Heart right ventricle (tissue), 16 donors: ENCODE measurements around the gene SLC7A8. TPM values are rescaled to one million over a fixed set of nuclear protein-coding genes. Genes with fewer than 3 reads are reported as not detected.
A peak's percentile ranks its signal among the peaks of the same experiment; 100 is the strongest.

Source experiments
- ATAC-seq, 8 donors: fragments of 200-7000 bp; cut with Tn5 transposase; one replicate each; pipeline ENCODE4 v1.9.1; 2020; ENCODE audit warnings: mild to moderate bottlenecking in 8 of 8, moderate library complexity in 8 of 8, moderate number of reproducible peaks in 1 of 8
- DNase-seq, 2 donors: peaks; one replicate each; pipeline ENCODE4 v3.0.0-alpha.2; 2020
- H3K27ac ChIP-seq, 10 donors: fragments of 200-600 bp; sonication (generic) in 2 of 10; one replicate each; pipeline versions ENCODE4 v1.5.0 to v1.8.0; 2020 to 2022; ENCODE audit warnings: mild to moderate bottlenecking in 3 of 10
- H3K27me3 ChIP-seq, 7 donors: fragments of 200-600 bp; one replicate each; pipeline ENCODE4 v1.8.0; 2021 to 2022; ENCODE audit warnings: mild to moderate bottlenecking in 2 of 7
- H3K36me3 ChIP-seq, 9 donors: fragments of 200-600 bp; sonication (generic) in 1 of 9; one replicate each; pipeline versions ENCODE4 v1.5.0 to v1.8.0; 2020 to 2022; ENCODE audit warnings: mild to moderate bottlenecking in 2 of 9
- H3K4me1 ChIP-seq, 9 donors: fragments of 200-600 bp; sonication (generic) in 1 of 9; one replicate each; pipeline versions ENCODE4 v1.5.0 to v1.8.0; 2020 to 2022; ENCODE audit warnings: mild to moderate bottlenecking in 4 of 9
- H3K4me3 ChIP-seq, 10 donors: fragments of 200-600 bp; sonication (generic) in 2 of 10; one replicate each; pipeline versions ENCODE4 v1.5.0 to v1.8.0; 2020 to 2022; ENCODE audit warnings: mild to moderate bottlenecking in 7 of 10, moderate library complexity in 2 of 10
- H3K9me3 ChIP-seq, 11 donors: fragments of 200-600 bp in 10 of 11; sonication (generic) in 2 of 11; one replicate each; pipeline versions ENCODE4 v1.5.0 to v1.8.0; 2013 to 2022; ENCODE audit warnings: mild to moderate bottlenecking in 2 of 11, control low read depth in 1 of 11, moderate library complexity in 1 of 11
- WGBS, 2 donors: extraction: QIAGEN DNeasy Blood & Tissue Kit; methylation state at CpG; one replicate each; pipeline ENCODE4 v1.1.7; 2013; ENCODE audit warnings: inconsistent platforms in 1 of 2; 5-methylcytosine and 5-hydroxymethylcytosine counted together
- intact Hi-C, 10 donors: fragments of 100-400 bp; cut with DNase I; formaldehyde crosslinking; loops; one replicate each; pipeline versions ENCODE4 v1.11.1 to v1.14.2; 2022
- polyA plus RNA-seq, 2 donors: library from polyadenylated mRNA; stranded (reverse); fragments of 200-250 nt; gene quantifications; one replicate each; pipeline ENCODE4 v1.2.3, GENCODE V29; 2013
- total RNA-seq, 10 donors: library from RNA; stranded (reverse); fragmentation: NEBNext Ultra II Directional in 3 of 10; extraction: Animal tissue kit (Norgen Biotek cat#: 25700) in 3 of 10; gene quantifications; one replicate each; pipeline versions ENCODE4 v1.2.1 to v1.2.4, GENCODE V29; 2021 to 2023
- TF ChIP-seq, protein P1 (sequence below), 9 donors: fragments of 200-600 bp; sonication (generic) in 2 of 9; IDR thresholded peaks; one replicate each; pipeline versions ENCODE4 v1.5.0 to v1.8.0; 2021 to 2022; ENCODE audit warnings: antibody characterized with exemption in 9 of 9, mild to moderate bottlenecking in 5 of 9, moderate library complexity in 1 of 9
- donor health status: Arrhythmogenic right ventricular cardiomyopathy.
- donor health status: ischemic (EF 13 %, LVEDD 7.1; RV severe dilation, severe dysfunction).
- donor health status: healthy with polysubstance abuse.
- donor health status: DM: no; HTN: yes; CAD: no.
- donor health status: DM: no; HTN: no; CAD: no.
- donor health status: ischemic (EF 25% LVEDD 6.9; RV normal size, moderate dysfunction).
- donor health status: ischemic (EF 25% LVEDD 5.7; RV mildly dilated, moderate dysfunction).
- donor health status: healthy.
- donor health status: DM: yes; HTN: yes; CAD: no.
- donor health status: Ischemic cardiomyopathy.
- donor health status: ischemic (EF 35%, LVEDD 5.7; RV mildly dilated, moderate dysfunction).
- donor health status: nonischemic (EF 11% LVEDD 7.7; RV severe dilation, severe dysfunction).
- donor health status: DM: yes; HTN: yes; CAD: no.
- donor health status: PGD.
- donor health status: ischemic (EF 29% LVEDD 5.4; RV normal size, mild dysfunction).
- donor health status: nonischemic (EF 23%, LVEDD 6.1; RV moderate dilation, normal function).

The SLC7A8 gene
- total and polyA plus RNA-seq, 12 donors: 5.9 to 14.9 (median 9.6) TPM

DNA sequence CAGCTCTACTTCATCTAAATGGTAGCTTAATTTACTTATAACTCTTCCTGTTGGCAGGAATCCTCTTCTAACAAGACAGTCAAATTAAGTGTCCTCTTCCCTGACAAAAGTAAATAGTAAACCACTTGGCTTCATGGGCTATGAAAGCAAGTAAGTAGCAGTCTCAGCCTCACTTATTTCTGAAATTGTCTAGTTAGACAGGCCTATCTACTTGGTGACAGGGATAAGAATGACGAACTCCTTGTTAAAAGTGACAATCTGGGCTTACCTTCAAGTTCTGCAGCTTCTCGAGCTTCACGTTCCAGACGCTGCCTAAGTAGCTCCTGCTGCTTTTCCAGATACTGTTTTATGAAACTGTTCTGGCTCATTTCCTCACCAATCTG is 93.2 kb downstream of the SLC7A8 start:
- H3K4me3 ChIP-seq: no peak overlapping the region
- peak overlapping the region in 1 of 10 donors; percentile 12 for H3K27ac ChIP-seq
- intact Hi-C loops: no loop called here
- H3K36me3 ChIP-seq: peaks cover 0 to 81% (median 48%) of the 10 kb centered on the region in 9 donors
- WGBS, 2 donors: 33 to 48% methylated on average over 4 of the region's 4 CpGs
- H3K9me3 ChIP-seq: no peaks in the 10 kb centered on the region
- no peaks in the 10 kb centered on the region for H3K27me3 ChIP-seq
- TF ChIP-seq, protein P1, sequence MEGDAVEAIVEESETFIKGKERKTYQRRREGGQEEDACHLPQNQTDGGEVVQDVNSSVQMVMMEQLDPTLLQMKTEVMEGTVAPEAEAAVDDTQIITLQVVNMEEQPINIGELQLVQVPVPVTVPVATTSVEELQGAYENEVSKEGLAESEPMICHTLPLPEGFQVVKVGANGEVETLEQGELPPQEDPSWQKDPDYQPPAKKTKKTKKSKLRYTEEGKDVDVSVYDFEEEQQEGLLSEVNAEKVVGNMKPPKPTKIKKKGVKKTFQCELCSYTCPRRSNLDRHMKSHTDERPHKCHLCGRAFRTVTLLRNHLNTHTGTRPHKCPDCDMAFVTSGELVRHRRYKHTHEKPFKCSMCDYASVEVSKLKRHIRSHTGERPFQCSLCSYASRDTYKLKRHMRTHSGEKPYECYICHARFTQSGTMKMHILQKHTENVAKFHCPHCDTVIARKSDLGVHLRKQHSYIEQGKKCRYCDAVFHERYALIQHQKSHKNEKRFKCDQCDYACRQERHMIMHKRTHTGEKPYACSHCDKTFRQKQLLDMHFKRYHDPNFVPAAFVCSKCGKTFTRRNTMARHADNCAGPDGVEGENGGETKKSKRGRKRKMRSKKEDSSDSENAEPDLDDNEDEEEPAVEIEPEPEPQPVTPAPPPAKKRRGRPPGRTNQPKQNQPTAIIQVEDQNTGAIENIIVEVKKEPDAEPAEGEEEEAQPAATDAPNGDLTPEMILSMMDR (IDR thresholded peaks at IDR 0.05): no peak
- no peak for ATAC-seq
- no peak for DNase-seq
- peaks cover 5 to 57% (median 30%) of the 10 kb centered on the region in 9 donors for H3K4me1 ChIP-seq

DNA sequence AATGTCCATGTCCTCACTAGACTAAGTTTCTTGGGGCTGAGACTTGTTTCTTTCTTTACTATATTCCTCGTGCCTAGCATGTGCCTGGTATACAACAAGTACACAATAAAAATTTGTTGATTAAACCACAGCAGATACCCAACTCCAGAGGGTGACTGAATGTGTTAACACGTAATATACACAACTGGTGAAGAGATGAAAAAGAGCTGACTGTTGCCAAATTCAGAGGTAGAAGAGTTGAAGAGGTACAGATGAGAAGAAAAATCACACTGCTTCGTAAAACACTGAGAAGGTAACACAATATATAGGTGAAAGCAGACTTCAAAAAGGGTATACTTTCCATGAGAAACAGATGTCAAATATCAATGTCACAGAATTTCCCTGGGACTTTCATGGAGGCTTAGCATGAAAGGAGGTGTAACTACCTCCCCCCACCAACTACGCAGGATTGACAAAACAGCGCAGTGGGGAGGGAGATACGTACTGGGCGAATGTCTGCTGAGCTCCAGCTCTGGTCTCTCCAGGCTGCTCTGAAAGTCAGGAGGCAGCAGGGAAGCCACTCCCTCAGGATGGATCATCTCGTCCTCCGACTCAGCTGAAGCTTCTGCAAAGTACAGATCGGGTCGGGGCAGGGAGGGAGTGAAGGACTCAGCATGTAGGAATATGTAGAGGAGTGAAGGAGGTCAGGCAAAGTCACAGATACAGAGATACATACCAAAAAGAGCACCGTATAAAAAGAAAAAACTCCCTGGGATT is 93.8 kb downstream of the SLC7A8 start:
- no peak overlapping the region for H3K4me3 ChIP-seq
- intact Hi-C loops: no loop called here

DNA sequence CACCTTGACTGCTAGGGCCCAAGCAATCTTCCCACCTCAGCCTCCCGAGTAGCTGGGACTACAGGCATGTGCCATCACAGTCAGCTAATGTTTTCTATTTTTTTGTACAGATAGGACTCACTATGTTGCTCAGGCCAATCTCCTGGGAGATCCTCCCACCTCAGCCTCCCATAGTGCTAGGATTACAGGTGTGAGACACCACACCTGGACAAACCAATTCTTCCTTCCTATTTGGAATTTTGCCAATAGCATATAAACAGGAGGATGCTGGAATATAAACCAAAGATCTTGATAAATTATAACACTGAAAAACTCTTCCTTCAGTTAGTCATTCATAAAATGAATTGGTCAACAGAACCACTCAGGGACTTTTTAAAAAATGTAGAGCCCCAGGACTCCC is 96.9 kb downstream of the SLC7A8 start:
- Histone ChIP-seq H3K27me3 (no peaks in the 10 kb centered on the region), H3K36me3 (peaks cover 0 to 100% (median 66%) of the 10 kb centered on the region in 9 donors), H3K4me1 (peaks cover 0 to 34% (median 11%) of the 10 kb centered on the region in 9 donors), H3K9me3 (no peaks in the 10 kb centered on the region), H3K4me3 (no peak overlapping the region), H3K27ac (no peak overlapping the region)
- DNase-seq: no peak
- WGBS, 2 donors: 93% methylated on average over 1 of the region's 1 CpG
- intact Hi-C loops: no loop called here
- TF ChIP-seq, protein P1 (IDR thresholded peaks at IDR 0.05): no peak
- no peak for ATAC-seq

More for the DNA sequence above, 93.8 kb downstream of the SLC7A8 start:
- DNase-seq: no peak
- Histone ChIP-seq H3K27ac (peak overlapping the region in 1 of 10 donors; percentile 12), H3K36me3 (peaks cover 0 to 87% (median 53%) of the 10 kb centered on the region in 9 donors), H3K4me1 (peaks cover 5 to 61% (median 30%) of the 10 kb centered on the region in 9 donors), H3K27me3 (no peaks in the 10 kb centered on the region), H3K9me3 (no peaks in the 10 kb centered on the region)
- TF ChIP-seq, protein P1 (IDR thresholded peaks at IDR 0.05): no peak
- no peak for ATAC-seq
- WGBS, 2 donors: 89 to 90% methylated on average over 12 of the region's 12 CpGs

DNA sequence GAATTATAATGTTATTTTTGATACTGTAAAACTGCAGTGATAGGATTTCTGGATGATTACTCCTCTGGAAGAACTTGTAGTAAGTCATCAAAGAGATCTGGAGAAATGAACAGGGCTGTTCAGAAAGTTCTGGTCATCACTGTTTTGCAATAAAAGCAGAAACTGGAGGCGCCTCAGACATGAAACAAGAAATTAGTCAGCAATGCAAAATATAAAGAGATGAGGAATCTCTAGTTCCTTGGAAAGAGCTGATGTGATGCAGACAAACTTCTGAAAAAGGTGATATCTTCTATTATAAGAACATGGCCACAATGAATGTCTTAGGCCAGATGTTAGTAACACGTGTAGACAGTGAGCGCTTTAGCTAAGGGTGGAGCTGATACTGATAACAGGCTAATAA is 98.0 kb downstream of the SLC7A8 start:
- 79% methylated on average over 3 of the region's 3 CpGs for WGBS, 2 donors
- ATAC-seq: no peak
- H3K27ac ChIP-seq: no peak overlapping the region

More for the DNA sequence above, 98.0 kb downstream of the SLC7A8 start:
- peaks cover 0 to 34% (median 11%) of the 10 kb centered on the region in 9 donors for H3K4me1 ChIP-seq
- no peak for DNase-seq
- H3K4me3 ChIP-seq: no peak overlapping the region
- TF ChIP-seq, protein P1 (IDR thresholded peaks at IDR 0.05): no peak
- intact Hi-C loops: no loop called here
- H3K36me3 ChIP-seq: peaks cover 0 to 100% (median 74%) of the 10 kb centered on the region in 9 donors
- H3K27me3 ChIP-seq: no peaks in the 10 kb centered on the region
- H3K9me3 ChIP-seq: no peaks in the 10 kb centered on the region
